Eye (tissue), 1 donor: ENCODE results near the gene SYCP2.
"Not testable (repeated sequence)": the region's sequence is repeated elsewhere in the genome, so short reads cannot be mapped to it uniquely, and the experiment has no call there.

Experiments used
- DNase-seq: peaks from one replicate; pipeline ENCODE4 v3.0.0-alpha.2; 2015

Gene SYCP2

DNA sequence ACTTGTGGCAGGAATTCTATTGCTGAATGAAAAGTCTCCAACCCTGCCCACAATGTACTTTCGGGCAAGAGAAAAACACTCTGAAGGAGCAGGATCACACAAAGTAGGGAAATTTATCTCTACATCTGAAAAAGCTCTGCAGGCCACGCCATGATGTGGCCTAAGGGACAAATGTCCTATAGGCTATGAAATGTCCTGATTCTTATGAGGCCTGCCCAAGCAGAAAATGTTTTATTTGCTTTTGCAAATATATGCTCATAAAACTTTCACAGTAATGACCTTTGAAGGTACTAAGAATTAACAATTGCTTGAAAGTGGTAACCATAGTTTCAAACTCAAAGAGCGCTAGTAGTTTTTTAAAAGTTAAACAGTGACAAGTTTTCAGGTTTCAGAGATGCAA, 31.0 kb downstream of the SYCP2 start:
- DNase-seq, result no peak

DNA sequence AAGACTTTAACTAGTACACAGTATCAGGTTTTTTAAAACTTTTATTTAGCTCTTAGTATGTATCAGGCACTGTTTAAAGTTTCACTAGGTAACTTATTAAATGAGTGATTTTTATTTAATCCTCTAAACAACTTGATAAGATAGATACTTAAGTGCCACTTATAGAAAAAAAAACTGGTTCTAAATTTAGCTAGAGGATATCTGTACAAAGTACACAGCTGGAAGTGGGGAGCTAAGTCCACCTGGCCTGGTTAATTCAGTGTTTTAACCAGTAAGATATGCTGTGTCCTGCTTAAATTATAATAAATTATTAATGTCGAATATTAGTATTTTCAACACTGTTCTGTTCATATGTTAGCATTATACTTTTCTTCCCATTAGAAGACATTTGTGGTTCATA, 37.5 kb downstream of the SYCP2 start:
- no peak for DNase-seq

DNA sequence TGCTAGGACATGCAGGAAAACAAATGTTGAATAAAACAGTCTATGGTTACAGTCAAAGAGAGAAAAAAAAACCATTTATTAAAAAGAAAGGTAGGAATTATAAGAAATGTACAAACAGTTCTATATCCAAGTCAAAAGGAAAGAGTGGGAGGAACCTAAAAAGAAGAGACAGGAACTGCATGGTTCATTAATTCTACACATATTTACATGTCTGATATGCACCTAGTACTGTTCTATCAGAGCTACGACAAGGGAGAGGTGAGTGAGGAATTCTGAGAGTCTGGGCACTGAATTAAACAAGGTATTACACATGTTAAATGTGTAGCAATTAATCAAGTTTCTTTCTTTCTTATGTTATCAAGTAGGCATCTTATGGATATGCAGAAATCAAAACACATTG, 41.9 kb downstream of the SYCP2 start:
- no peak for DNase-seq

DNA sequence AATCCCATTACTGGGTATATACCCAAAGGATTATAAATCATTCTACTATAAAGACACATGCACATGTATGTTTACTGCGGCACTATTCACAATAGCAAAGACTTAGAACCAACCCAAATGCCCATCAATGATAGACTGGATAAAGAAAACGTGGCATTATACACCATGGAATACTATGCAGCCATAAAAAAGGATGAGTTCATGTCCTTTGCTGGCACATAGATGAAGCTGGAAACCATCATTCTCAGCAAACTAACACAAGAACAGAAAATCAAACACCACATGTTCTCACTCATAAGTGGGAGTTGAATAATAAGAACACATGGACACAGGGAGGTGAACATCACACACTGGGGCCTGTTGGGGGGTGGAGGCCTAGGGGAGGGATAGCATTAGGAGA, 43.4 kb downstream of the SYCP2 start:
- not testable (repeated sequence) for DNase-seq

DNA sequence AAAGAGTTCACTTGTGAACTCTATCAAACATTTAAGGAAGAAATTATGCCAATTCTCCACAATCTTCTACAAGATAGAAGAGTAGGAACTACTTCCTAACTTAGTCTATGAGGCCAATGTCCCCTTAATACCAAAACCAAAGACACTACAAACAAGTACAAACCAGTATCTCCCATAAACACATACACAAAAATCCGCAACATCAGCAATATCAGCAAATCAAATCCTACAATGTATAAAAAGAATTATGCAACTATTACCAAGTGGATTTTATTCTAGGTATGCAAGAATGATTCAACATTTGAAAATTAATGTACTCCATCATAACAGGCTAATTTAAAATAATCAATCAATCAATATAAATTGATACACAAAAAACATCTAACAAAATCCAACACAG, 45.4 kb downstream of the SYCP2 start:
- DNase-seq, result no peak

DNA sequence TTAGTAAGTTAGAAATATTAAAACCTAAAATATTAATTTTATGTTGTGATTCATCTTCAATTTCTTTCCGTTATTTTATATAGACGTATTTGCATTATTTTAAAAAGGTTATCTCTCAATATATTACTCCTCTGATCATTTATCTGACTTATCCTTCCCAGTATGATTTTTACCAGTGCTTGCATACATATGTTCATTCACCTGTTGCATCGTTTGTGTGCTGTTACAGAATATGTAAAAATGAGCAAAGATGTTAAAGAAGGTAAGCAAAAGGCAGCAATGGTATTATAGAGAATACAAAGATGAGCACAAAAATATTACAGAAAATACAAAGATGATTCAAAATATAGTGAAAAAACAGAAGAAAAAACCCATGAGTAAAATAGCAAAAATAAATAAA, 48.9 kb downstream of the SYCP2 start:
- DNase-seq, result no peak

DNA sequence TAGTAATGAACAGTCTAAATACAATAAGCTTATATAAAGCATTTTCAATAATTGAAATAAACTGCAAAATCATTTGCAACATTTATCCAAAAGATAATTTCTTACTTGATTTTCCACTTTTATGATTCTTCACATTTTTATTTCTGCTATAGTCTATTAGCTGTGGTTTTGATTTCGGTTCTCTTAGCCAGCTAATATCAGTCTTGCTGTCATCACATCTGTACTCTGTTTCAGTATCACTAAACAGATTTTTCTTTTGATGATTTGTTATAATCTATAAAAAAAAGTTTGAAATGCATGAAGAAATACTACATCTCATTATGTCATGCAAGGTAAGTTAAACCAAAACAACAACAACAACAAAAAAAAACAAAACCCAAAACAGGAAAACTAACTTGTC, 53.2 kb downstream of the SYCP2 start:
- no peak for DNase-seq

DNA sequence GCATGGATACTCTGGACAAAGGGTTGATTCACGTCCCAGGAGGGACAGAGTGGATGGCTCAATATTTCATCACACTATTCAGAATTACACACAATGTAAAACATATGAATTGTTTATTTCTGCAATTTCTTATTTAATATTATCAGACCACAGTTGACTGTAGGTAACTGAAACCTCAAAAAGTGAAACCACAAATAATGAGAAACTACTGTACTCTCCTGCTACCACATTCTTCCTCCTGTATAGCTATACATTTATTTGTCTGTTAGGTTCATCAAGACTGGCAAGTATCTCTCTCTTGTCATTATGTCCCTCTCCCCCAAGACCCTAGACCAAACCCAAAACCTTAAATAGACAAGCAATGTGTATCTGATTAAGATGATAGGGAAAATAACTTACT, 60.0 kb downstream of the SYCP2 start:
- DNase-seq, result no peak

DNA sequence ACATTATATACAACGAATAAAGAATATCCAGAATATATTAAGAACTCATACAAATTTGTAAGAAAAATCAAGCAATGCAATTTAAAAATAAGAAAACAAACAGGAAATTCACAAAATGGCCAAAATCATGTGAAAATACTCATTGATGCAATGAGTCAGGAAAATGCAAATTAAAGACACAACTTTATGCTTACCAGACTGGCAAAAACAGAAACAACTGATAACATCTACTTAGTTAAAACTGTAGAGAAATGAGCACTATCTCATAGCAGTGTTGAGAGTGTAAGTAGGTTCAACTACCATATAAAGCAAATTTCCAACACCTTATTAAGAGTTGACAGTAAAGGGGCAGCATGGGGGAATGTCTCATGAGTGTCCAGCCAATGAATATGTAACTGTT, 62.3 kb downstream of the SYCP2 start:
- DNase-seq, result no peak

DNA sequence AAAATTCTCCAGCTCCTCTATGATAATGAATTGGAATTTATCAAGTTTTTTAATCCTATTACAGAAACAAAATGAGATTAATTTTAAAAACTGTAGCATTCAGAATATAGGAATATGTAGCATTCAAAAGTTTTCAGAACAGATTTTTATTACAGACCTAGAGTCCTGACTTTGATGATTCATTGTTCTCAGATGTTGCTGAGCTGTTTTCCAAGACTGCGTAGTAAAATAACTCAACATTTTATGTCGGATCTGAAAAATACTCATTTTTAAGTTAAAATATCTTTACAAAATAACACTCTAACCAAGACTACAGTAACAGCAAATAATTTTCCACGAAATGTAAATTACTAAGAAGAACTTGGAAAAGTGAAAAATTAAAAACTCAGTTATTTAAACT, 67.1 kb downstream of the SYCP2 start:
- DNase-seq, result no peak

DNA sequence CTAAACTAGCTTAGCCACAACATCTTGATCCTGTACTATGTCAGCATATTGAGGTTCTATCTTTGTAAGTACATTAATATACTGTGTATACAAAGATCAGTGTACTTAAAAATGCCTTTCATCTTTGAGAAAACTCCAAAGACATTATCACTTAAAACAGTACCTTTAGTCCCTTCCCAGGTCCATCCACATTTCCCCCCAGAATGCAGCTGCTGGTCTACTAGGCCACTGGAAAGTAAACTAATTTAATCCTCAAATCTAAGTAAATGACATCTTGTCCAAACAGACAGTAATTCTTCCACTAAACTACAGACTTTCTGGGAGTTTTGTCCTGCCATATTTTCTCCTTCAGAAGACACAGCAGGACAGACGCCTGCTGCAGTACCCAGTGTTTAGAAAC, 68.7 kb downstream of the SYCP2 start:
- DNase-seq, result no peak

DNA sequence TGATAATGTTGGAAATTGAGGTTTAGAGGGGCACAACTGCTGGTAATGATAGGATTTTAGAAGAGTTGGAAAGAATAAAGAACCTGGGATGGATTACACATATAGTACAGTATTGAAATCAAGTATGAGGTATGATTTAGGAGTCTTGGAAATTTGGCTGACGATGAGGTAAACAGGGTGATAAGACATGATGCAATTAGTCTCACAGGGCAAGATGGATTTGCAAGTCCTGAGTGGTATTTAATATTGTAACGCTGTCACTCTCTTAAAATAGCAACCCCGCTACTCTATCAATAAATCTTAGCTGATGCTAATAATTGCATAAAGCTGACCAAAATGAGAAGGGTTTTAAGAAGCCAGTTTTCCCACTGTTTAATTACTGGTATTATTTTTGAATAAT, 70.4 kb downstream of the SYCP2 start:
- no peak for DNase-seq

DNA sequence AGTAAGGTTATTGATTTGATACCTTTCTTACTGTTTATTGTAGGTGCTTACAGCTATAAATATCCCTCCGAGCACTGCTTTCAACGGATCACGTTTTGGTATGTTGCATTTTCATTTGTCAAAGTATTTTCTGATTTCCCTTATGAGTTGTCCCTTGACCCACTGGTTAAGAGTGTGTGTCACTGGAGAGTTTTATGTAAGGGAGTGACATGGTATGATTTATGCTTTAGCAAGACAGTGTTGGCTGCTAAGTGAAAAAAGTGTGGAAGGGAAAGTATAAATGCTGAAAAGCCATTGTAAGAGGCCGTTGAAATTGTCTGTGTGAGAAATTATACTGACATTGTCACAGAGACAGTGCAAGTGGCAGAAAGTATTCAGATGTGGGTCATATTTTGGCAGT, 72.0 kb downstream of the SYCP2 start:
- no peak for DNase-seq

DNA sequence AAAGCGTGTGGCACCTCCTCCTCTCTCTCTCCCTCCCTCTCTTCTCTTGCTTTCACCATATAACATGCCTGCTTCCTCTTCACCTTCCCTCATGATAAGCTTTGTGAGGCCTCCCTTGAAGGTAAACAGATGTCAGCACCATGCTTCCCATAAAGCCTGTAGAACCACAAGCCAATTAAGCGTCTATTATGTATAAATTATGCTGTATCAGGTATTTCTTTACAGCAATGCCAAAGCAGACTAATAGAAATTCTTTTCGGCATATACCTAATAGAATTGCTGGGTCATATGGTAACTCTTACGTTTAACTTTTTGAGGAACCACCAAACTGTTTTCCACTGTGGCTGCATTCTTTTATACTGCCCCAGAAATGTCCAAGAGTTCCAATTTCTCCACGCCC, 75.0 kb downstream of the SYCP2 start:
- DNase-seq, result no peak

DNA sequence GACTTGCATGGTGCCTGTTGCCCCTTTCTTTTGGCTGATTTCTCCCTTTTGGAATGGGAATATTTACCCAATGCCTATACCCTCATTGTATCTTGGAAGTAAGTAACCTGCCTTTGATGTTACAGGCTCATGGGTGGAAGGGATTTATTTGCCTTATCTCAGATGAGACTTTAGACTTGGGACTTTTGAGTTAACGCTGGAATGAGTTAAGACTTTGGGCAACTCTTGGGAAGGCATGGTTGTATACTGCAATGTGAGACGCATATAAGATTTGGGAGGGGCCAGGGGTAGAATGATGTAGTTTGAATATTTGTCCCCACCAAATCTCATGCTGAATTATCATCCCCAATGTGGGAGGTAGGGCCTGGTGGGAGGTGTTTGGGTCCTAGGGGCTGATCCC, 75.5 kb downstream of the SYCP2 start:
- no peak for DNase-seq

DNA sequence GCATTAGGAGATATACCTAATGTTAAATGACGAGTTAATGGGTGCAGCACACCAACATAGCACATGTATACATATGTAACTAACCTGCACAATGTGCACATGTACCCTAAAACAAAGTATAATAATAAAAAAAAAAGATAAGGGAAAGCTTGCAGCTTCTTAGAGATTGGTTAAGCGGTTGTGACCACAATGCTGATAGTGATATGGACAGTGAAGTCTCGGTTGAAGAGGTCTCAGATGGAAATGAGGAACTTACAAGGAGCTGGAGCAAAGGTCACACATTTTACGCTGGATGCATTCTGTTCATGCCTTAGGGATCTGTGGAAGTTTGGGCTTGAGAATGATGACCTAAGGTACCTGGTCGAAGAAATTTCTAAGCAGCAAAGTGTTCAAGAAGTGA, 76.5 kb downstream of the SYCP2 start:
- not testable (repeated sequence) for DNase-seq

DNA sequence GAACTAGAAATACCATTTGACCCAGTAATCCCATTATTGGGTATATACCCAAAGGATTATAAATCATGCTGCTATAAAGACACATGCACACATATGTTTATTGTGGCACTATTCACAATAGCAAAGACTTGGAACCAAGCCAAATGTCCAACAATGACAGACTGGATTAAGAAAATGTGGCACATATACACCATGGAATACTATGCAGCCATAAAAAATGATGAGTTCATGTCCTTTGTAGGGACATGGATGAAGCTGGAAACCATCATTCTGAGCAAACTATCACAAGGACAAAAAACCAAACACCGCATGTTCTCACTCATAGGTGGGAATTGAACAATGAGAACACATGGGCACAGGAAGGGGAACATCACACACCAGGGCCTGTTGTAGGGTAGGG, 76.9 kb downstream of the SYCP2 start:
- not testable (repeated sequence) for DNase-seq

DNA sequence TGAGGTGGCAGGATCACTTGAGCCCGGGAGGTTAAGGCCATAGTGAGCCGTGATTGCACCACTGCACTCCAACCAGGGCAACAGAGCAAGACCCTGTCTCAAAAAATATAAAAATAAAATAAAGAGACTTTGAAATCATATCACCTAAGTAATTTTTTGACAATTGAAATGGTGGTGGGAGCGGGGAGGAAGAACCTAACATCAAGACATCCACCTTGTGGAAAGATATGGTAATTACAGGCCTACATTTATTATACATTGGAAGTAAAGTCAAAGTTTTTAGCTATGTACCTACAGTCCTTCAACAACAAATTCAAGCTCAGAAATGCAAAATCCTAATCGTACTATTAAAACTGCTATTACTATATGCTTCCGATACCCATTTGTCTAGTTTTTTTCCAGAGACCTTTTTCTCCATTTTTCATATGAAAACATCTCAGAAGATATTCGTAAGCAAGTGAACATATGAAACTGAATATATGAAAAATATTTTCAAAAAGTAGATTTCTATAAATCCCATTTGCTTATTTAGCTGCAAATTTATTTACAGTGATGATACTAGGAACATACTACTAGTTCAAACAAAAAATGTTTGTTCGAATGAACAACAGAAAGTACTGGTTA, 83.3 kb downstream of the SYCP2 start:
- peak; percentile 76 for DNase-seq

DNA sequence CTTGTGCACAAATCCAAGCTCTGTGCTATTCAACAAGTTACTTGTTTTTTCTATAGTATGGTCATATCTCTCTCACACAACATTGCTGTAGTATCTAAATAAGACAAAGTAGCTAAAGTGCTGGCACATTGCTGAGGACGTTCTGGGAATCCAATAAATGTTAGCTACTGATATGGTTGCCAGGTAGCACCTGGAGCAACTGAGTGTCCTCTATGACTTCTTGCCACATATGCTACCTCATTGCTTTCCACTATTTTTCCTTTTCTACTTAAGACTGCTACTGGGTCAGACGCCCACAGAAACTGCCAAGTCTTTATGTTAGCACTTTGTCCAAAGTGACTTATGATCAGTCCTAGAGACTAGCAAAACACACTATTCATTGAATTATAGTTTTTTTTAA, 85.3 kb downstream of the SYCP2 start:
- no peak for DNase-seq

DNA sequence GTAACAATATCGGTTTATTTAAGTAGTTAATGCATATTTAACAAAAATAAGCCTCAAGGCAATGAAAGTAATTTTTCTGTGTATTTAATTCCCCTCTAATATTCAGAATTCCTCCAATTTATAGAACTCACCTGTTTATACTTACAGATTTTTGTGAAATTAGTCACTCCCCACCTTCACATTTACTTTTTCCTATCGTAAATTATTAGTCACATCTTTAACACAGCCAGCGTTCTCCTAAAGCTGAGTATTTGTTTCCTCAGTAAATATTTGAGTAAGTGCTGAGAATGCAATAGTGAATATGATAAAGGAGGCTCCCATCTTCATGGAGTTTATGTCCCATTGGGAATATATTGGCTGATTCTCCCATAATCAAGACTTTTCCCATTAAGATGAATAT, 88.0 kb downstream of the SYCP2 start:
- no peak for DNase-seq

DNA sequence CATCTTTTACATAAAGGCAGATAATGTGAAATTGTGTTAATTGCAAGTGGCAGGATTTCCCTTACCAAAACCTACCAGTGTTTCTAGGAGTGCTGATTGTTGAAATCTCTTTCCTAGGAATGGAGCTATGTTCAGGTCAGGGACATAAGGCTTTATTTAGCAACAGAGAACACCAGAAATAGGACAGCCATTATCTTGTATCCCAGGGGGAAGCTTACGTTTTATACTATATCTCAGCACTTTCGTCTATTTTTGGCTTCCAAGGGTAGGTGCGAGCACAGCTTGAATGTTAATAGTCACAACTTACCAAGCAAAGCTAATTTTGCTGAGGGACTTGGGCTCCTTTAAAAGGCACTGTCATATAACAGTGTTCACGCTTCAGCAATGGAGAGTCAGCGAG, 94.0 kb downstream of the SYCP2 start:
- DNase-seq, result no peak

DNA sequence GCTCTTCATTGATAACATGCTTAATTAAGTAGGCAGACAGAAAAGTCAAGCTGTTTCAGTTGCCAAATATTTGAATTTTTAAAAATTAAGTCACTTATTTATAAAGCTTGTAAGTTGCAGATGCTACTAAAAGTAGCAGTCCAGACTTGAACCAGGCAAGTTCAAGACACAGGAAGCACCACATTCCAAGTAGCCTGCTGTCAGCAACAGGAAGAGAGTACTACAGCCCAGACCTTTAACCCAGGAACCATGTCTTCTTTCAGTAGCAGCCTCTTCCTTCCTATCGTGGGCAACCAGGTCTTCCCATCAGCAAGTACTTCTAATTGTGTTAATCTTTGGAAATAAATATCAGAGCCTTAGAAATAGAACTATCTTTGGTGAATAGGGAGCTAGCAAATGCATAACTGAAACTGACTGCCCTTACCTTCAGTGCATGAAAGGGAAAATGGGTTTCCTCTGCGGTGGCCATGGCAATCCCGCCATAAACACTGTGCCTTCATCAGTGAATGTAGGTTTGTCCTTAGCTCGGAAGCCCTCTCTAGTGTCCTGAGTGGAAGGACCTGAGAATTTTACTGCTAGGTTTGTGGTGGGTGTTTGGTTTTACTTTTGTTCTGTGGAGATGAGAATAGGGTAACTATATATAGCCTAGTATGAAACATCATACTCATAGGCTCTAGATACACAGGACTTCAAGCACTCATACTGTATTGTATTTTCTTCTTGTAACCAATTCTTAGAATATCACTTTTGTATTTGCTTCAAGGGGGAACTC, 95.6 kb downstream of the SYCP2 start:
- no peak for DNase-seq

DNA sequence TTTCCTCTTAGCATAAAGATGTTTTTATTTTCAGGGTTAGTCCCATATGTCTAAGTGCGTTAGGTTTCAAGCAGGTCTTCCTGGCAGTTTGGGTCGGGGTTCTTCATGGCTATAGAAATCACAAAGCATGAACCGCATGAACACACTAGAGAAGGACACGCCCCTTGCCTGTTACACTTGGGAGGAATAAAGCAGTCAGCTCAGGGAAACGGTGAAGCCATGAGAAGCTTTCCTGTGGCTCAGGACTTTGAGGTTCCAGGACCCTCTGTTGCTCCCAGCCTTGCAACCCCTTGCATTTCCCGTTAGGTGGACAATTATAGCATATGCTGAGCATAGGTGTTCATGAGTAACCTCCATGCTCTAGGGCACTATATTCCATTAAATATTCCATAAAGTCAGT, 96.7 kb downstream of the SYCP2 start:
- no peak for DNase-seq

DNA sequence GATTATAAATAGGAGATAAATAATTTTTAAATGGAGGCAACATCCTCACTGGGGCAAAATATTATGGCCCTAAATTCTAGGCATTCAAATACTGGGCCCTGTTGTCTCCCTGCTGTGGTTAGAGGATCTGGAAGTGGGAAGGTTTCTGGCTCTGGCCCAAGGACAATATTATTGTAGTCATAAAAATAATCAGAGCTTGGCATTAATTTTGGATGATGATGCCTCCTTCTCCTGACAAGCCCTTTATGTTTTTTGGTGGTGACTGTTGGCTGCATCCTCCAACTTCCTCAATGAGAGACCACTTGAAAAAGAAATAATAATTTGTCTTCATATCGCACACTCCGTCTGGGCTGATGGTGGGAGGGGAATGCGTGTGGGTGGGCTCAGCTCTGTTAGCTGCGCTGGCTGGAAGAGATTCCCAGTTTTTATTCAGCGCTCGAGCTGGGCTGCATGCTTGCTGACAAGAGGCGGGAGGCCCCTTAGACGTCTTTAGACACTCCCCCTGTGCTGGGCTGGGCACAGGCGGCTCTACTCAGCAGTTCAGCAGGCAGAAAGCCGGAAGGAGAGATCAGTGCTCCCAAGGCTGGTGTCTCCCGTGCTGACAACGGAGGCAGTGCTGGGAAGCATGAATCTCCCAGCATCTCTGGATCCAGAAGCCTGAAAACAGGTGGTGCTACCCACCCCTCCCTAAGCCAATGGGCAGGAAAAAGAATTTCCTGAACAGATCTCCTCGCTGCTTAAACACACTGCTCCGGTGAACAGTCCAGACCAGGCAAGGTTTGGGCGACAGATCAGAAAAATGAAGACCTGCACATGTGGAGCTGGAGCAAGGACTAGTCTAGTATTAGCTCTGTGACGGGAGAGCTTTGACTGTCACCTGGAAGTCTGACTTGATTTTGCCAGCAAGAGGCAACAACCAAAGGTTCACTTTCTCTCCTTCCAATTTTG, 97.7 kb downstream of the SYCP2 start:
- DNase-seq, result peak; percentile 88
